Measurements from ENCODE around the gene RPL35.
"Not testable (repeated sequence)": the region's sequence is repeated elsewhere in the genome, so short reads cannot be mapped to it uniquely, and the experiment has no call there.

The RPL35 gene

DNA sequence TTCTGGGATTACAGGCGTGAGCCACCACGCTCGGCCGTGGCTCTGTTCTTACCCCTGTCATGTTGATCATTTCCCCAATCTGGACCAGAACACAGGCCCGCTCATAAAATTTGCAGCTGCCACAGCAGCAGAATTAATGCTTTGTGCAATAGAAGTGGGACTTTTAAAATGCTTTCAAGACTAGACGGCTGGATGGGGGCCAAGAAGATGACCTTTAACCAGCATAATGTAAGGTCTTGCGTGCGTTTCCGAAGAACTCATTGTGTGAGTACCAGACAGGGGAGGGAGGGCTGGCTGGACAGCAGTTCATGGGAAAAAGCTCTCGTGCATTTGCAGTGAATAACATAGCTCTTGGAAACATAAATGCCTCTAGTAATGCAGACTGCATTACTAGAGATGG is 12.0 kb downstream of the RPL35 start:
- DNase-seq = no peak

DNA sequence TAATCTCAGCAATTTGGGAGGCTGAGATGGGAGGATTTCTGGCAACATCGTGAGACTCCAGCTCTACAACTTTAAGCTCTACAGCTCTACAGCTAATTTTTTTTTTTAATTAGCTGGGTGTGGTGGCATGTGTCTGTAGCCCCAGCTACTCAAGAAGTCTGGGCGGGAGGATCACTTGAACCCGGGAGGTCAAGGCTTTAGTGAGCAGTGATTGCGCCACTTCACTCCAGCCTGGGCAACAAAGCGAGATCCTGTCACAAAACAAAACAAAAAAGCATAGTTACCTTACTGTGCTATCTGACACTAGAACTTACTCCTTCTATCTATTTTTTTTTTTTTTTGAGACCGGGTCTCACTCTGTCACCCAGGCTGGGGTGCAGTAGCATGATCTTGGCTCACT is 14.8 kb downstream of the RPL35 start:
- DNase-seq = no peak

DNA sequence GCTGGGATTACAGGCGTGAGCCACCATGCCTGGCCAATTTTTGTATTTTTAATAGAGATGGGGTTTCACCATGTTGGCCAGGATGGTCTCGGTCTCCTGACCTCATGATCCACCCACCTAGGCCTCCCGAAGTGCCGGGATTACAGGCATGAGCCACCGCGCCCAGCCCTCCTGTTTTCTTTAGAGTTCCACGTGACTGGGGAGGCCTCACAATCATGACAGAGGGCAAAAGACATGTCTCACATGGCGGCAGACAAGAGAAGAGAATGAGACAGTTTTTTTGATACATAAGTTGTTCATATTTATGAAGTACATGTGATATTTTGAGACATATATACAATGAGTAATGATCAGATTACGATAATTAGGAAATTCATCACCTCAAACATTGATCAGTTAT is 15.3 kb downstream of the RPL35 start:
- DNase-seq = not testable (repeated sequence)

DNA sequence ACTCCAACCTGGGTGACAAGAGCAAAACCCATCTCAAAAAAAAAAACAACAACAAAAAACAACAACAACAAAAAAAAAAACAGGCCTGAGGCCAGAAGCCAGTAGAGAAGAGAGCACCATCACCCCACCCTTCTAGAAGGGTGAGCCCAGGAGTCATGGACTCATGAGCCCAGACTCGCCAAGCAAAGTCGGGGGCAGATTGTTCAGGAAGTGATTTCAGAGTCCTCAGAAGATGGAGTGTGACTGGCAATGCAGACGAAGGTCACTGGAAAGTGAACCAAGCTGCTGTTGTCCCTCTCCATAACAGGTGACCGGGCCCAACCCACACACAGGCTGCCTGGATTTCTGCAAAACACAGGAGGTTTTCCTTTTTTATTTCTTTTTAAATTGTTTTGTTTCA is 17.5 kb downstream of the RPL35 start:
- DNase-seq = no peak

DNA sequence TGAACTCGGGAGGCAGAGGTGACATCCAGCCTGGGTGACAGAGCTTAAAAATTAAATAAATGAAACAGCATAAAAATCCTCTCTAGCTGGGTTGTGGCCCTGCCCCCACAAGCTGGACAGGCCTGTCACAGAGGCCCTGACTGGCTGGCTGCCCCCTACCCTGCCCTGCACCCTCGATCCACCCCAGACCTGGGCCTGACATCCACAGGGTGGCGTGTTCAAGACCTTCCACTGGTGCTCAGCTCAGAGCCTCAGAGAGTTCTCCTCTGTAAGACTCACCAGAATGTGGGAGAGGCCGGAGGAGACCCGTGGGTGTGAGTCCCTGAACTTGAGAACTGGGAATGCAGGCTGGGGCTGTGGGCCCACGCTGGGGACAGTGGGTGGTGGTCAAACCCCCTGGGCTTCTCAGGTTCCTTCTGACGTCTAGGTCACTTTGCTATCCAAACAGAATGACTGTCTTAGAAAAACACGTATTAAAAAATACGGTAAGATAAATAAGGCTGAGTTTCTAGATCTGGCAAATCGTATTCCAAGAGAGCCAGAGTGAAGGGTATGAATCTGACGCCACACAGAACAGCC is 18.2 kb downstream of the RPL35 start:
- no peak for DNase-seq

DNA sequence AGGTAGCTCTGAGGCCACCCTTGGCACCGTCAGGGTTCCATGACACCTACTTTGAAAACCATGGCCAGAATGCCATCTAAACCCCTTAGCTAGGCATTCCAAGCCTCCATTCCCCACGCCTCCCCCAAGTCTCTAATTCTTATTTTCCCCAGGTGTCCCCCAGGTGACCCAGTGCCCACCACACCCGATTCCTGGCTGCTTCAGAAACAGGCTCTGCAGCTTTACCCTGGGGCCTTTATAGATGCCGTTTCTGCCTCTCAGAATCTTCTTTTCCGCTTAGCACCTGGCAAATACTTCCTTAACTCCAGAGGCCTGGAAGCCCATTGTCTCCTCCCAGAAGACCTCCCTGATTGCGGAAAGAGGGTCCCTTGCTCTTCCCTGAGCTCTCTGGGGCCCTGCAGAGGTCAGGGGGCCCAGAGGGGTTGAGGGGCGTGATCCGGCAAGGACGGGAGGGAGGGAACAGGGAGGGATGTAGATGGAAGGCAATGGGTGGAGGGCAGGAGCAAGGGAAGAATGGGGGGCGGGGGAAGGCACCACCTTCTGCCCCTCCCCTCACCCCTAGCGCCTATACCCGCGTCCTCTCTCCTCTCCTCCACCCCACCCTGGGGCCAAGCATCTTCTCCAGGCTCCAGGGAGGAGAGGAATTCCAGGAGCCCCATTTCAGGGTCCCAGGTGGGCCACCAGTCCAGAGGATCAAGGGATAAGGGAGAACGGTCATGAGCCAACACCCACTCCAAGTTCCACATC is 20.5 kb downstream of the RPL35 start:
- DNase-seq = no peak

DNA sequence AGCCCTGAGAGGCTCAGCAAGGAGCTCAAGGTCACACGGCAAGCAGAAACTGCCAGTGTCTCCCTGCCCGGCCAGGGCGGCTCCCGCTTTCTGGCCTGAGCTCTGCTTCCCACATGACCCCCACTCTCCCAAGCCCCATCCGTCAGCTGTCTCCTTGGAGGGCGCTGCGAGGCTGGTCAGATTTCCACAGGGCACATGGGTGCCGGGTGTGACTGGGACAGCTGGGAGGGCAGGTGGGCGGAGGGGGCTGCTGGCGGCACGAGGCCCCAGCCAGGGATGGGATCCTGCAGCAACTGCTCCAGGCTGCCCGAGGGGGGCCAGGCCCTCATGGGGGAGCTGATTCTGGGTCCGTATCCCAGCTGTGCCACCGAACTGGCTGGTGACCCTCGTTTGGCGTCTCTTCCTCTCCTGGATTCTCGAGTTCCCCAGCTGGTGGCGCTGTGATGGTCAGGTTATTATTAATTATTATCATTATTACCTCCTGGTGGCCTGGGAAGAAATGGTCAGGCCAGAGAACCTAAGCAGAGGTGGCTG is 21.4 kb downstream of the RPL35 start:
- DNase-seq = no peak

DNA sequence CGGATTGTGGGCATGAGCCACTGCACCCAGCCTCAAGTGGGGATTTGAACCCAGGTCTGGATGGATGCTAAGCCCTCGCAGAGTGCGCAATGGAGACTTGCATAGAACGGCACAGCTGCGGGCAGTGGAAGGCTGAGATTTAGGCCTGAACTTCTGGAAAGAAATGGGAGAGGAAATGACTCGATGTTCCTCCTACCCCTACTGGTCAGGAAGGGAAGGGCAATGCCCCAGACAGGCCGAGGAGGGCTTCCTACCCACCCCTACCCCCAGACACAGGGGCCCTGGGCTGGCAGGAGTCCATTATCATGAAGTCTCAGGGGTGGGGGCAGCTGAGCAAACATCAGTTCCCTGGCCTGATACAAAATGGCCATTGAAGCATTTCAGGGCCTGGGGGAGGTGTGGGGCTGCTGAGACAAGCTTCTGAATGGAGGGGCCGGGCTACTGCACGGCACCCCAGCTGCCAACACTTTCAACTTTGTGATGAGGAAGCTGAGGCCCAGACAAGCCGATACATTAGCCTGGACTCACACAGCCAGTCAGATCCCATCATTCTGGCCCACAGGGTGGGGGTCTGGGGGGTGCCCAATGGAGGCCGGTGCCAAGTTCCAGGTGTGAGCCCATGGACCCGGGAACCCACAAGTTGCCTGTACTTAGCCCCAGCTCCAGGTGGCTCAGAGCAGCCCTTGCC is 22.0 kb downstream of the RPL35 start:
- no peak for DNase-seq

DNA sequence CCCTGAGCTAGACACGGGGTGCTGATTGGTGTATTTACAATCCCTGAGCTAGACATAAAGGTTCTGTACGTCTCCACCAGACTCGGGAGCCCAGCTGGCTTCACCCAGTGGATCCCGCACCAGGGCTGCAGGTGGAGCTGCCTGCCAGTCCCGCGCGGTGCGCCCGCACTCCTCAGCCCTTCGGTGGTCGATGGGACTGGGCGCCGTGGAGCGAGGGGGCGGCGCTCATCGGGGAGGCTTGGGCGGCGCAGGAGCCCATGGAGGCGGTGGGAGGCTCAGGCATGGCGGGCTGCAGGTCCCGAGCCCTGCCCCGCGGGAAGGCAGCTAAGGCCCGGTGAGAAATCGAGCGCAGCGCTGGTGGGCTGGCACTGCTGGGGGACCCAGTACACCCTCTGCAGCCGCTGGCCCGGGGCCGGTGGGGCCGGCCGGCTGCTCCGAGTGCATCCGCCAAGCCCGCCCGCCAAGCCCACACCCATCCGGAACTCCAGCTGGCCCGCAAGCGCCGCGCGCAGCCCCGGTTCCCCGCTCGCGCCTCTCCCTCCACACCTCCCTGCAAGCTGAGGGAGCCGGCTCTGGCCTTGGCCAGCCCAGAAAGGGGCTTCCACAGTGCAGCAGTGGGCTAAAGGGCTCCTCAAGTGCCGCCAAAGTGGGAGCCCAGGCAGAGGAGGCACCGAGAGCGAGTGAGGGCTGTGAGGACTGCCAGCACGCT is 23.0 kb downstream of the RPL35 start:
- DNase-seq = not testable (repeated sequence)

DNA sequence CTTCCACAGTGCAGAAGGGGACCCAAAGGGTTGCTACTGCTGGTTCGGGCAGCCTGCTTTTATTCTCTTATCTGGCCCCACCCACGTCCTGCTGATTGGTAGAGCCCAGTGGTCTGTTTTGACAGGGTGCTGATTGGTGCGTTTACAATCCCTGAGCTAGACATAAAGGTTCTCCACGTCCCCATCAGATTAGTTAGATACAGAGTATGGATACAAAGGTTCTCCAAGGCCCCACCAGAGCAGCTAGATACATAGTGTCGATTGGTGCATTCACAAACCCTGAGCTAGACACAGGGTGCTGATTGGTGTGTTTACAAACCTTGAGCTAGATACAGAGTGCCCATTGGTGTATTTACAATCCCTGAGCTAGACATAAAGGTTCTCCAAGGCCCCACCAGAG is 23.6 kb downstream of the RPL35 start:
- DNase-seq = not testable (repeated sequence)

DNA sequence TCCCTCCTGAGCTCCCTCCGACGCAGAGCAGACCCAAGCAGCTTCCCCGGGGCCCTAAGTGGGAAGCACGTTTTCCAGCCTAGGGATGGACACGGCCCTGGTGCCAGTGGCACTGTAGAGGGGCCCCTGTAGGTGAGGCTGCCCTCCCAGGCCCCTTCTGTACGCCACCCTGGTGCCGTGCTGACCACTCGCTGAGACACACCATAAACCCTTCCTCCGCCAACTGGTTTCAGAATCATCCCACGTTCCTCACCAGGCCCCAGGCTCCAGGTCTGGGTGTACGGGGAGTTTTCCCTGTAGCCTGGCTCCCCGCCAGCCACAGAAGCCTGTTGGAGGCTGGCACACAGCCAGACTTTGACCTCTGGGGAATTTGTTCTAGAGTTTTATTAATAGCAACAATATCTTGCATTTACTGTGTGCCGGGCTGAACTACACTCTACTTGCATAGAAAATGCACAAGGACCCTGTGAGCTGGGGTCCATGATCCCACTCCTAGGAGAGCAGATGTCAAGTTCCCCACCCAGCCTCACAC is 26.7 kb downstream of the RPL35 start:
- DNase-seq = no peak

DNA sequence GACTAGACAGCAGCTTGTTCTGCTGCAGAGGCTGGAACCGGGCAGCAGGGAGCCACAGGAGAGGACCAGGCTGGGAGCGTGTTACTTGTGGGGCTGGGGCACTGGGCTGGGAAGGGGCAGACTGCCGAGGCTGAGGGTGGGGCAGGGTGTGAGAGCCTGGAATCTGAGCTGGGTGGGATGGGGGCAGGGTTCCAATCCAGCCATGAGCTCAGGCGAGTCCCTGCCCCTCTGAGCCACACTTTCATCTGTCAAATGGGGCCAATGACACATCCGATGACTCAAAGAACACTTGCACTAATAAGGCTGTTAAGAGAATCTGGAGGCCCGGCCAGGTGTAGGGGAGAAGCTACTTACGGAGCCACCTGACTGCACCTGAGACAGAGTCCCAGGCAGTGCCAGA is 27.2 kb downstream of the RPL35 start:
- no peak for DNase-seq

DNA sequence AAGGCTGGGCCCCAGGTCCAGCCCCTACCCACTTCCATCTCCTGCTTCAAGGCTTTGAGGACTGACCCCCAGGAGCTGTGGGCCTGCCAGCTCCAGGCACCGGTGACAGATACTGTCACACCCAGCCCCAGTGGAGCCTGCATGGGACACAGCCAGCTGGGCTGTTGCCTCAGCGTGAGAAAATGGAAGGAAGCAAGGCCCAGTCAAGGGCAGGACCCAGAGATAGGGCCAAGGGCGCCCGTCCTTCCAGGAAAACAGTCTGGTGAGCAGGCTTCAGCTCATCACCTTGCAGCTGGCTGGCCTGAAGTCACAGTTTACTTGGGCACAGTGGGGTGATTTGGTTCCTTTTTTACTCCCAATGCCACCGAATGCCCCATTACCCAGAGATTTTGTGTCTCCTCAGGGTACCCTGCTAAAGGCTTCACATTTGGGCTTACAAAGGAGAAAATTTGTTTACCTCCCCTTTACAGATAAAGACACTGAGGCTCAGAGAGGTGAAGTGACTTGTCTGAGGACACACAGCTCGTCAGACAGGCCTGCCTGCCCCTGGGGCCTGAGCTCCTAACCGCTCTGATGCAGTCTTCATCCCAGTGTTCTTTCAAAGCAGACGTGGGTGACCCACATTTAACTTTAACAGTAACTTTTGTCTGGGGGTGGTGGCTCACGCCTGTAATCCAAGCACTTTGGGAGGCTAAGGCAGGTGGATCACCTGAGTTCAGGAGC is 30.0 kb downstream of the RPL35 start:
- no peak for DNase-seq

DNA sequence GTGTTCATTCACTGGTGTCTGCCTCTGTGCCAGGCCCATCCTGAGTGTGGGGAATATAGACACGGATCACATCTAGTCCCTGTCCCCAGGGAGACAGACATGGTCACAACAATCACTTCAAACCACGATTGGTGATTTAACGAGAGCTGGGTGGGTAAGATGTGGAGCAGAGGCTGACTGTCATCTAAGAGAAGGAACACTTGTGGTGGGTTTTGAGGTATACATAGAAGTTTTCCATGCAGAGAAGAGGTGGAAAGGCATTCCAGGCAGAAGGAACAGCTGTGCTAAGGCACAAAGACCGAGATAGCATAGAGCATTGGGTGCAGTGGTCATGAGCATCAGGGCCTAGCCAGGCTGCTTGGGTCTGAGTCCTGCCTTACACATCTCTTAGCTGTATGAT is 31.2 kb downstream of the RPL35 start:
- no peak for DNase-seq

DNA sequence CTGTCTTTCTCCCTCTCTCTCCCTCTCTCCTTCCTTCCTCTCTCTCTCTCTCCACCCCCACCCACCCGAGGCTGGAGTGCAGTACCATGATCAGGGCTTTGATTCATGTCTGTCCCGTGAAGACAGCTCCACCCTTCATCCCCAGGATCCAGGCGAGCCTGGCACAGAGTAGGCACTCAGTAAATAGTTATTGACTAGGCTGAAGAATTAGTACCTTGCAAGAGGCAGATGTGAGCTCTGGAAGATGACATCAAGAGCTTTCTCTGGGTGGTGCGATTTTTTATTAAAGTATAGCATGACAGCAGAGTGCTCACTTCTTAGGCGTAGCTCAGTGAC is 32.5 kb downstream of the RPL35 start:
- DNase-seq = no peak

DNA sequence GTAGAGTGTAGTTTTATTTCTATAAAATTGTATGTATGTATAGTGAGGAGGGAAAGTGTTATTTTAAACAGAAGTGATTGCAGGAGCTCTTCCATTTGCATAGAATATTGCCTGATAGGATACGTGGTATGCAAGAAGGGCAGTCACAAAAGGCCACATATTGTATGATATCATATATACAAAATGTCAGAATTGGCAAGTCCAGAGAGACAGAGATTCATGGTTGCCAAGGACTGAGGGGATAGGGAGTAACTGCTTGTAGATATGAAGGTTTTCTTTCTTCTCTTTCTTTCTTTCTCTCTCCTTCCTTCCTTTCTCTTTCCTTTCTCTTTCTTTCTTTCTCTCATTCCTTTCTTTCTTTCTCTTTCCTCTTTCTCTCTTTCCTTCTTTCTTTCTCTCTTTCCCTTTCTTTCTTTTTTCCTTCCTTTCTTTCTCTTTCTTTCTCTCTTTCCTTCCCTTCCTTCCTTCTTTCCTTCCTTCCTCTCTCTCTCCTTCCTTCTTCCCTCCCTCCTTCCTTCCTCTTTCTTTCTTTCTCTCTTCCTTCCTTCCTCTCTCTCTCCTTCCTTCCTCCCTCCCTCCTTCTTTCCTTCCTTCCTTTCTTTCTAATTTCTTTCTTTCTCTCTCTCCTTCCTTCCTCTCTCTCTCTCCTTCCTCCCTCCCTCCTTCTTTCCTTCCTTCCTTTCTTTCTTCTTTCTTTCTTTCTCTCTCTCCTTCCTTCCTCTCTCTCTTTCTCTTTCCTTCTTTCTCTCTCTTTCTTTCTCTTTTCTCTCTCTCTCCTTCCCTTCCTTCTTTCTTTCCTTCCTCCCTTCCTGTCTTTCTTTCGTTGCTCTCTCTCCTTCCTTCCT is 33.0 kb downstream of the RPL35 start:
- no peak for DNase-seq

DNA sequence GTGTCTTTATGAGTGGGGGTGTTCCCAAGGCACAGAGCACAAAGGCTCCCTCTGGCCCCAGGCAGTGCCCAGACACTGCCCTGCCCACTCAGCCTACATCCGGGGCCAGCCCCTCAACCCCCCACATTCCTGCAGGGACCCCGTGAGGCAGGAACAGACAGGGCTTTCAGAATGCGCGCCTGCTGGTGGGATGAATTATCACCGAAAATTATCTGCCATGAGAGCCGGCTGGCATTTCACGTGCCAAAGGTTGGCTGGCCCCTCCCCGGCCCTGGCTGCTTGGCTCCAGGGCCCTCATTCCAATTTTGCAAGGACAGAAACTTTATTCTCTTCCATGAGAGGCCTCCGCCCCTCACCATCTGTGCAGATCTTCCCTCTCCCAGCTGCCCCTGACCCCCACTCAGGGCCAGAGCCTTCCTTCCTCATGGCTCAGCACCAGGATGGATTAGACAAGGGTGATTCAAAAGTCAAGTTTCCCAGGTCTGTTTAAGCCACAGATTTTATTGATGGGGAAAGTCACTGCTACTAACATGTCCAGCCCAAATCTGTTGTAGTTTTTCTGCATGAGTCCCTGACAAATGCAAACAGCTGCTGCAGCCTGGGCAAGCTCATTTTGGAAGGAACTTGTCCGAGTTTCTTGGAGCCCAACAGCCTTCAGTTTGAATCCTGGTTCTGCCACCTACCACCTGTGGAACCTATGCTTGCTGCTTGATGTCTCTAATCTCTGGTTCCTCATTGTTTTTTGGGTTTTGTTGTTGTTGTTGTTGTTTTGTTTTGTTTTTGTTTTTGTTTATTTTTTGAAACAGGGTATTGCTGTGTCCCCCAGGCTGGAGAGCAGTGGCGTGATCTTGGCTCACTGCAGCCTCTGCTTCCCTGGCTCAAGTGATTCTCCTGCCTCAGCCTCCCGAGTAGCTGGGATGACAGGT is 40.8 kb downstream of the RPL35 start:
- no peak for DNase-seq

DNA sequence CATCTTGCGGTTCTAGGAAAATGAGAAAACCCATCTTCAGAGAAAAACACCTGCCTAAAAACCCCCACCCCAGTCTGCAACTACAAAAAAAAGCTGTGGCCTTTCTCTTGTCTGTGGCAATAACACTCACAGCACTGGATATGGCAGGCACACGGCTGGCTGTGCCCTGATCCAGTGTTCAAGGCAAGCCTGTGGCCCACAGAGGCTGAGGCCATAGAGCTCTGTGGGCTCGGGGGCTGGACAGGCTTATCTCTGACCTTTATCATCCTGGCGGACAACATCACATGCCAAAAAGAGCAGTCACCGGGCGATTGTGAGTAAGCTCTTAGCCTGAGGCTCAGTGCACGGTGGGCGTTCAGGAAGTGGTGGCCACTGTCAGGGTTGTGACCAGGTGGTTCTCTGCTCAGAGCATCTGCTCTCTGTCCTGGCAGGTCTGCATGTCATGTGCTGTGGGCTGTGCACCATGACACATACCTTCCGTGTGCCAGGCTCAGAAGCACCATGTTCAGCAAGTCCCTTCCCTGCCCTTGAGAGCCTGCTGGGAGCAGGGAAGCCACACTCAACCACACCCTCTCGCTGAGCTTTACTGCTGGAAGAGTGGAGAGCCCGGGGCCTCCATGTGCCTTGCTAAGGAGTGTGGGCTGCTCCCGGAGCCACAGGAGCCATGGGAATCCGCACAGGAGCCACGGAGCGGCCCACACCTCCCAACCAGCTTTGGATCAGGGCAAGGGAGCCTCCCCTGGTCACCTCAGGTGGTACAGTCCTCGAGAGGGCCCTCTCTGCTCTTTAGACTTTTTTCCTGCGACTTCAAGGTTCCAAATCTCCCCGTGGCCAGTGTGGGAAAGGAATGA is 43.1 kb downstream of the RPL35 start:
- DNase-seq = no peak

DNA sequence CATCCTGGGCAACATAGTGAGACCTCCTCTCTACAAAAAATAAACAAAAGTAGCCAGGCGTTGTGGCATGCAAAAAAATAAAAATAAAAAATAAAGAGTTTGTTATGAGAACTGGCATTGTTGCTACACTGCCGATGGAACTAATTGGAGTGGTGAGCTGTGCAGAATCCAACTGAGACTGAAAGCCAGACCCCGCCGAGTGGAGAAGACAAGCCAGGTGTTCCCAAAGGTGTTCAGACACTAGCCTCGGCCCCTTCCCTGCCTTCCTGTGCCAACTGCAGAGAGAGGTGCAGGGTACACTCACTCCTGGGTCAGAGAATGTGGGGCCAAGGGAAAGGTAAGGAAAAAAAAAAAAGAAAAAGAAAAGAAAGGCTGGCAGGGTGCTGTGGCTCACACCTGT is 46.2 kb downstream of the RPL35 start:
- DNase-seq = no peak

DNA sequence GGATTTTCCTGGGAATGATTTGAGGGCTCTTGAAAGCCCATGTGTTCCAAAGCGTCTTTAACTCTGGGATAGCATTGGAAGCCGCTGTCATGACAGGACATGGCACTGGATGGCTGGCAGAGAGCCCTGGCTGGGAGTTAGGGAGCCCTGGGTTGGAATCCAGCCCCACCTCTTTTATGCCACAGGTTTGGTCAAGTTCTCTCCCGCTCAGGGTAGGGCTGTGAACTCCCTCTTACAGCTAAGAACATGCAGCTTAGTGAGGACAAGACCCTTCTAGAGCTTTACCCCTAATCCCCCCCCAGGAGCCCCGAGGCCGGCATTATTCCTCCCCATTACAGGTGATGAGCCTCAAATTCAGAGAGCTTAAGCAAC is 47.6 kb downstream of the RPL35 start:
- DNase-seq = no peak
